Keratinocyte (primary cell): ENCODE data around the gene ECE2. TPM values are rescaled to one million over a fixed set of nuclear protein-coding genes. Genes with fewer than 3 reads are reported as not detected.

Source experiments
- DNase-seq: peaks from one replicate; pipeline ENCODE4 v3.0.0-alpha.2; 2011; ENCODE audit warnings: low read depth, missing footprints, low spot score
- FAIRE-seq: peaks from 2 replicates; lab custom pipeline; 2011; peaks lifted over from hg19 to GRCh38; lab: Jason Lieb, UNC
- H2AFZ ChIP-seq: 2 replicates; pipeline ENCODE4 v1.6.0; 2012; ENCODE audit warnings: low read length, control low read depth, inconsistent platforms; ENCODE audit not compliant: control insufficient read depth
- H3K27ac ChIP-seq: 2 replicates; pipeline ENCODE4 v1.5.1; 2011; ENCODE audit warnings: low read length; ENCODE audit not compliant: control insufficient read depth, insufficient read depth
- H3K27me3 ChIP-seq: 3 replicates; pipeline ENCODE4 v1.6.0; 2011; ENCODE audit warnings: low read length; ENCODE audit not compliant: control insufficient read depth, insufficient read depth; ENCODE audit errors: extremely low read depth
- H3K36me3 ChIP-seq, 2 experiments: 2 replicates in 1 of 2; 3 replicates in 1 of 2; pipeline ENCODE4 v1.5.1; 2011; ENCODE audit warnings: low read length in 2 of 2, mild to moderate bottlenecking in 1 of 2; ENCODE audit not compliant: control insufficient read depth in 2 of 2, insufficient read depth in 2 of 2; ENCODE audit errors: extremely low read depth in 1 of 2
- H3K4me1 ChIP-seq: 3 replicates; pipeline ENCODE4 v1.5.1; 2011; ENCODE audit warnings: low read length; ENCODE audit not compliant: control insufficient read depth, insufficient read depth; ENCODE audit errors: extremely low read depth
- H3K4me2 ChIP-seq: 3 replicates; pipeline ENCODE4 v1.6.0; 2011; ENCODE audit warnings: low read depth, low read length; ENCODE audit not compliant: control insufficient read depth, insufficient read depth; ENCODE audit errors: extremely low read depth
- H3K4me3 ChIP-seq, 3 experiments: fragments of 200-600 bp in 1 of 3; sonication (generic) in 1 of 3; 2 replicates in 2 of 3; 3 replicates in 1 of 3; pipeline ENCODE4 v1.5.1; 2011 to 2016; ENCODE audit warnings: low read length in 3 of 3, mild to moderate bottlenecking in 3 of 3, control low read depth in 2 of 3, inconsistent platforms in 1 of 3, low read depth in 1 of 3, mixed read lengths in 1 of 3, mixed run types in 1 of 3, moderate library complexity in 1 of 3; ENCODE audit not compliant: control insufficient read depth in 2 of 3, insufficient read depth in 2 of 3; ENCODE audit errors: extremely low read depth in 1 of 3
- H3K79me2 ChIP-seq: 2 replicates; pipeline ENCODE4 v1.6.0; 2012; ENCODE audit warnings: low read length; ENCODE audit not compliant: control insufficient read depth, insufficient read depth
- H3K9ac ChIP-seq: 3 replicates; pipeline ENCODE4 v1.6.0; 2011; ENCODE audit warnings: low read length; ENCODE audit not compliant: control insufficient read depth, insufficient read depth; ENCODE audit errors: extremely low read depth
- H3K9me1 ChIP-seq: 3 replicates; pipeline ENCODE4 v1.6.0; 2011; ENCODE audit warnings: low read length; ENCODE audit not compliant: control insufficient read depth, insufficient read depth; ENCODE audit errors: extremely low read depth
- H3K9me3 ChIP-seq: 2 replicates; pipeline ENCODE4 v1.5.1; 2012; ENCODE audit warnings: low read depth, low read length; ENCODE audit not compliant: control insufficient read depth
- H4K20me1 ChIP-seq: 3 replicates; pipeline ENCODE4 v1.6.0; 2011; ENCODE audit warnings: low read length; ENCODE audit not compliant: control insufficient read depth, insufficient read depth; ENCODE audit errors: extremely low read depth
- CTCF ChIP-seq, 3 experiments: IDR thresholded peaks in 1 of 3; conservative IDR thresholded peaks in 1 of 3; optimal IDR thresholded peaks in 1 of 3; 2 replicates in 2 of 3; 3 replicates in 1 of 3; pipeline versions ENCODE3 to v1.5.1; 2011; ENCODE audit warnings: low read length in 3 of 3, mild to moderate bottlenecking in 3 of 3, moderate library complexity in 2 of 3, control low read depth in 1 of 3, inconsistent platforms in 1 of 3; ENCODE audit not compliant: insufficient read depth in 2 of 3; ENCODE audit errors: extremely low read depth in 1 of 3
- EZH2 ChIP-seq: IDR thresholded peaks from one replicate; pipeline ENCODE4 v1.6.1; 2012; ENCODE audit warnings: inconsistent platforms, mild to moderate bottlenecking, low read length, moderate library complexity
- dilution Hi-C: fragments of 300-500 bp; cut with MboI; formaldehyde crosslinking; loops from one replicate; pipeline ENCODE4 v1.7.0; 2020; ENCODE audit warnings: low sequenced_read_pairs; ENCODE audit not compliant: extremely low pct_ligation_motif_present
- polyA plus RNA-seq, 5 experiments: library from polyadenylated mRNA; depleted of rRNA in 3 of 5; stranded (reverse) in 3 of 5; stranded (forward) in 1 of 5; unstranded in 1 of 5; fragments of >200 nt; gene quantifications; 1 replicate in 1 of 5; 2 replicates in 3 of 5; 3 replicates in 1 of 5; pipeline versions ENCODE4 v1.2.1 to v1.2.3, GENCODE V29; 2011 to 2012; ENCODE audit warnings: missing spikeins in 2 of 5, low read depth in 1 of 5, low replicate concordance in 1 of 5

ECE2 gene
- polyA plus RNA-seq, 1 donor (not counting 4 experiments of a cell fraction or from before 2014, with no cell fraction given): not detected

- Histone ChIP-seq H3K9me1 (no peaks in the 10 kb centered on the region), H3K9ac (no peak overlapping the region), H3K4me2 (no peak overlapping the region), H3K36me3 (no peaks in the 10 kb centered on the region), H3K27ac (no peak overlapping the region), H3K9me3 (no peaks in the 10 kb centered on the region), H3K4me1 (peaks cover 9% of the 10 kb centered on the region), H2AFZ (no peak overlapping the region), H3K79me2 (no peaks in the 10 kb centered on the region), H3K27me3 (peaks cover 40% of the 10 kb centered on the region), H4K20me1 (no peaks in the 10 kb centered on the region), H3K4me3 (no peak overlapping the region)
- no peak for TF ChIP-seq EZH2
- TF ChIP-seq CTCF (optimal IDR thresholded peaks at IDR 0.05 in 1 of 3, IDR thresholded peaks at IDR 0.05 in 1 of 3, conservative IDR thresholded peaks at IDR 0.05 in 1 of 3; ENCODE audit: extremely low read depth in 1 of 3, insufficient read depth in 2 of 3, low read length in 3 of 3): peak in 2 of 3 experiments; percentile 36 to 48
- dilution Hi-C loops: no loop called here
- DNase-seq: no peak
- FAIRE-seq: peak; percentile 23
Measured at GRCh38 chr3:184234224-184234623, 41.6 kb upstream of the ECE2 start.

GRCh38 chr3:184234671-184235380, 41.0 kb upstream of the ECE2 start:
- Histone ChIP-seq H3K9me1 (no peaks in the 10 kb centered on the region), H3K4me1 (peaks cover 9% of the 10 kb centered on the region), H2AFZ (no peak overlapping the region), H3K79me2 (no peaks in the 10 kb centered on the region), H4K20me1 (no peaks in the 10 kb centered on the region), H3K9me3 (no peaks in the 10 kb centered on the region), H3K36me3 (no peaks in the 10 kb centered on the region), H3K27ac (no peak overlapping the region), H3K4me2 (no peak overlapping the region), H3K9ac (no peak overlapping the region), H3K27me3 (peaks cover 34% of the 10 kb centered on the region), H3K4me3 (no peak overlapping the region)
- FAIRE-seq (no peak), DNase-seq (no peak)
- dilution Hi-C loops: no loop called here
- TF ChIP-seq CTCF (optimal IDR thresholded peaks at IDR 0.05 in 1 of 3, IDR thresholded peaks at IDR 0.05 in 1 of 3, conservative IDR thresholded peaks at IDR 0.05 in 1 of 3; ENCODE audit: extremely low read depth in 1 of 3, insufficient read depth in 2 of 3, low read length in 3 of 3): no peak
- no peak for TF ChIP-seq EZH2
